ENCODE results near the gene ARHGAP21. TPM values are rescaled to one million over a fixed set of nuclear protein-coding genes. Genes with fewer than 3 reads are reported as not detected.

ARHGAP21 gene
- total and polyA plus RNA-seq, 9 of the 15 experiments (the other 6 are each of a cell fraction or from before 2014, with no cell fraction given), result 13.6 to 145 (median 60.8) TPM

GRCh38 chr10:24727786-24728185, 4.1 kb upstream of the ARHGAP21 start (continued):
- no peak for TF ChIP-seq MNT (conservative IDR thresholded peaks at IDR 0.05)
- peak; percentile 67 for TF ChIP-seq DEAF1 (CRISPR knock-in tag; IDR thresholded peaks at IDR 0.05)
- TF ChIP-seq REST (IDR thresholded peaks at IDR 0.05; ENCODE audit: borderline replicate concordance), result peak; percentile 87
- no peak for TF ChIP-seq REST (CRISPR knock-in tag; IDR thresholded peaks at IDR 0.05; ENCODE audit: low read depth)
- TF ChIP-seq TGIF2 (CRISPR knock-in tag; IDR thresholded peaks at IDR 0.05), result no peak
- TF ChIP-seq KLF1 (tag; IDR thresholded peaks at IDR 0.05), result no peak
- TF ChIP-seq ZNF224 (CRISPR knock-in tag; IDR thresholded peaks at IDR 0.05), result no peak
